Measurements from ENCODE around the gene AMFR. TPM values are rescaled to one million over a fixed set of nuclear protein-coding genes. Genes with fewer than 3 reads are reported as not detected.

Gene AMFR
- total and polyA plus RNA-seq, 2 of the 13 experiments (the other 11 are each of a cell fraction or from before 2014, with no cell fraction given) = 52.9 to 108 TPM

GRCh38 chr16:56360117-56361008 is 65.0 kb downstream of the AMFR start:
- CTCF ChIA-PET (ENCODE audit: low intra/inter-chr PET ratio, low total read pairs) = no interaction called here
- Histone ChIP-seq H3K36me3 (replicated peaks in 1 of 2; ENCODE audit: control insufficient read depth in 1 of 2, insufficient read depth in 2 of 2, low read length in 2 of 2) (peaks cover 16 to 35% of the 10 kb centered on the region in 2 experiments), H3K9me3 (ENCODE audit: low read length) (no peaks in the 10 kb centered on the region), H3K4me3 (replicated peaks in 1 of 3; ENCODE audit: insufficient read depth in 1 of 3, low read depth in 2 of 3, low read length in 3 of 3) (no peak overlapping the region), H3K79me2 (ENCODE audit: insufficient read depth, low read length) (no peaks in the 10 kb centered on the region), H3K27ac (ENCODE audit: extremely low read length, insufficient read depth, low read length) (no peak overlapping the region), H4K20me1 (ENCODE audit: insufficient read depth, low read length) (no peaks in the 10 kb centered on the region), H2AFZ (ENCODE audit: low read length) (no peak overlapping the region), H3K4me2 (ENCODE audit: low read depth, low read length) (no peak overlapping the region), H3K27me3 (ENCODE audit: control insufficient read depth in 1 of 2, insufficient read depth in 2 of 2, low read length in 2 of 2) (no peaks in the 10 kb centered on the region), H3K9ac (ENCODE audit: insufficient read depth, low read depth, low read length) (no peak overlapping the region), H3K4me1 (ENCODE audit: insufficient read depth, low read length) (peaks cover 19% of the 10 kb centered on the region)
- intact Hi-C loops (cut with micrococcal nuclease; ENCODE audit: unreplicated experiment) = no loop called here
- POLR2A ChIA-PET = no interaction called here
- ATAC-seq (no peak), FAIRE-seq (no peak), DNase-seq (ENCODE audit: low spot score) (no peak)
- TF ChIP-seq ZNF232 (CRISPR knock-in tag; IDR thresholded peaks at IDR 0.05; ENCODE audit: borderline replicate concordance) (no peak), AGO2 (optimal IDR thresholded peaks at IDR 0.05; ENCODE audit: low read depth, low read length) (peak; percentile 76)
- 95% methylated on average over 15 of the region's 15 CpGs for WGBS (ENCODE audit: low lambda C conversion rate)
- in situ Hi-C loops (cut with HindIII; ENCODE audit: extremely low pct_ligation_motif_present, low pct_unique_long_range_greater_than_20kb) = no loop called here
- BruUV-seq (replicated peaks) = no TSS peak

GRCh38 chr16:56357765-56358322 is 67.5 kb downstream of the AMFR start:
- in situ Hi-C loops (cut with HindIII; ENCODE audit: extremely low pct_ligation_motif_present, low pct_unique_long_range_greater_than_20kb) (loop anchor here (10.0 kb wide), 1 partner anchor 63 kb away; no protein-coding TSS in a partner anchor), intact Hi-C loops (cut with micrococcal nuclease; ENCODE audit: unreplicated experiment) (loop anchor here (2.0 to 5.0 kb wide), 2 partner anchors 13 to 69 kb away; partner anchors contain the start of gene AMFR)
- CTCF ChIA-PET (ENCODE audit: low intra/inter-chr PET ratio, low total read pairs) = interaction anchor here (3.7 kb wide), 1 partner anchor 24 kb away, joined by 58 read pairs; no protein-coding TSS in a partner anchor
- no peaks in the 10 kb centered on the region for H3K79me2 ChIP-seq (ENCODE audit: insufficient read depth, low read length)
- peaks cover 0 to 2% of the 10 kb centered on the region in 2 experiments; a peak in 2 of 5 replicates for H3K27me3 ChIP-seq (ENCODE audit: control insufficient read depth in 1 of 2, insufficient read depth in 2 of 2, low read length in 2 of 2)
- no peaks in the 10 kb centered on the region for H4K20me1 ChIP-seq (ENCODE audit: insufficient read depth, low read length)
- H3K36me3 ChIP-seq (replicated peaks in 1 of 2; ENCODE audit: control insufficient read depth in 1 of 2, insufficient read depth in 2 of 2, low read length in 2 of 2) = peaks cover 3 to 10% of the 10 kb centered on the region in 2 experiments
- POLR2A ChIA-PET = interaction anchor here (0.8 to 2.1 kb wide), 4 partner anchors 13 to 93 kb away, joined by 4 to 11 read pairs (median 4); partner anchors contain the start of genes NUDT21 and OGFOD1
- ATAC-seq = peak; percentile 89
- WGBS (ENCODE audit: low lambda C conversion rate) = 25% methylated on average over 11 of the region's 13 CpGs
- H3K4me1 ChIP-seq (ENCODE audit: insufficient read depth, low read length) = peaks cover 21% of the 10 kb centered on the region
- peak overlapping the region; percentile 97 for H2AFZ ChIP-seq (ENCODE audit: low read length)
- no peak overlapping the region for H3K27ac ChIP-seq (ENCODE audit: extremely low read length, insufficient read depth, low read length)
- peak; percentile 73 for DNase-seq (ENCODE audit: low spot score)
- no TSS peak for BruUV-seq (replicated peaks)
- H3K4me2 ChIP-seq (ENCODE audit: low read depth, low read length) = peak overlapping the region; percentile 99
- H3K9ac ChIP-seq (ENCODE audit: insufficient read depth, low read depth, low read length) = peak overlapping the region; percentile 69
- no peaks in the 10 kb centered on the region for H3K9me3 ChIP-seq (ENCODE audit: low read length)
- H3K4me3 ChIP-seq (replicated peaks in 1 of 3; ENCODE audit: insufficient read depth in 1 of 3, low read depth in 2 of 3, low read length in 3 of 3) = peak overlapping the region; percentile 55 to 77 (median 66)
- FAIRE-seq = peak; percentile 70
- no peak for TF ChIP-seq GZF1 (CRISPR knock-in tag; IDR thresholded peaks at IDR 0.05)
- no peak for TF ChIP-seq ZNF660 (CRISPR knock-in tag; IDR thresholded peaks at IDR 0.05; ENCODE audit: borderline replicate concordance, low read depth)
- TF ChIP-seq ZBTB49 (CRISPR knock-in tag; IDR thresholded peaks at IDR 0.05; ENCODE audit: borderline replicate concordance) = no peak
- TF ChIP-seq ZNF598 (CRISPR knock-in tag; IDR thresholded peaks at IDR 0.05; ENCODE audit: borderline replicate concordance) = 0 out of 2 replicates have a peak, but pooled peaks have one; percentile 59
- TF ChIP-seq ZIK1 (CRISPR knock-in tag; IDR thresholded peaks at IDR 0.05; ENCODE audit: borderline replicate concordance, low read depth) = peak; percentile 54; the same call in 1 of the 2 replicates
- peak; percentile 62; the same call in 1 of the 2 replicates for TF ChIP-seq ELF1 (CRISPR knock-in tag; IDR thresholded peaks at IDR 0.05)
